LNCAP (cell line): ENCODE data around the gene SCO2.

Experiments
- TF ChIP-seq, protein P1 (sequence below): fragments of 450-650 bp; IDR thresholded peaks from 2 replicates; pipeline ENCODE4 v1.5.1; 2017; ENCODE audit warnings: mild to moderate bottlenecking

SCO2 gene

DNA sequence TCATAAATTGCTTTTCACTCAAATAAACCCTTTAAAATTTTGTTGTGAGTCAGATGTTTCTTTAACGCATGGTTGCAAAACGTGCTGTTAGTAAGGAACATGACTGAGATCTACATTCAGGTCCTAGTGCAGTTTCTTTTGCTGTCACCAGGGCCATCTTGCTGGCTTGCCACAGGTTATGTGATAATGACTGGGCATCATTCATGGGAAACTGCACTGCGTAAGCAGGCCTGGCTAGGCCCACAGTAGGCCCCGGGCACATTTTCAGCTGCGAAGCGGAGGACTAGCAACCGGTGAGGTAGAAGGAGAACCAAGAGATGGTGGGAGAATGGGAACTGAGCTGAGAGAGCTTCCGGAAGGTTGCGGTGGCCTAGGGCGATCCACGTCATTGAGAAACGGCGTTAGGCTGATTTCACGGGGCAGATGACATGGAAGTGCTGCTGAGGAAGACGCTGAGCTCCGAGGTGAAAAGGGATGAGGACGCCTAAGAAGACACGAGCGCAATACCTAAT is 17.1 kb upstream of the SCO2 start:
- TF ChIP-seq, protein P1, sequence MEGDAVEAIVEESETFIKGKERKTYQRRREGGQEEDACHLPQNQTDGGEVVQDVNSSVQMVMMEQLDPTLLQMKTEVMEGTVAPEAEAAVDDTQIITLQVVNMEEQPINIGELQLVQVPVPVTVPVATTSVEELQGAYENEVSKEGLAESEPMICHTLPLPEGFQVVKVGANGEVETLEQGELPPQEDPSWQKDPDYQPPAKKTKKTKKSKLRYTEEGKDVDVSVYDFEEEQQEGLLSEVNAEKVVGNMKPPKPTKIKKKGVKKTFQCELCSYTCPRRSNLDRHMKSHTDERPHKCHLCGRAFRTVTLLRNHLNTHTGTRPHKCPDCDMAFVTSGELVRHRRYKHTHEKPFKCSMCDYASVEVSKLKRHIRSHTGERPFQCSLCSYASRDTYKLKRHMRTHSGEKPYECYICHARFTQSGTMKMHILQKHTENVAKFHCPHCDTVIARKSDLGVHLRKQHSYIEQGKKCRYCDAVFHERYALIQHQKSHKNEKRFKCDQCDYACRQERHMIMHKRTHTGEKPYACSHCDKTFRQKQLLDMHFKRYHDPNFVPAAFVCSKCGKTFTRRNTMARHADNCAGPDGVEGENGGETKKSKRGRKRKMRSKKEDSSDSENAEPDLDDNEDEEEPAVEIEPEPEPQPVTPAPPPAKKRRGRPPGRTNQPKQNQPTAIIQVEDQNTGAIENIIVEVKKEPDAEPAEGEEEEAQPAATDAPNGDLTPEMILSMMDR: no peak

DNA sequence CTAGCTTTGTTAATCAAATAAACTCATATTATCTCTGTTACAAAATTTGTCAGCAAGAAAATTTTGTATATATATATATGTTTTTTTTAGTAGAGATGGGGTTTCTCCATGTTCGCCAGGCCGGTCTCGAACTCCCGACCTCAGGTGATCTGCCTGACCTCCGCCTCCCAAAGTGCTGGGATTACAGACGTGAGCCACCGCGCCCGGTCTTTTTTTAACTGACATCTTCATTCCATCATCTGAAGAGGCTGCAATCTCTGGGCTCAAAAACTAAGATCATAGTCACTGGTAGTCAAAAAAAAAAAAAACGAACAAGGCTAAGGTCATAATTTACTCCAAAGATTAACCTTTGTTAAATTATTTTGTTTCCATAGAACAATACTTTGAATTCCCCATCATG is 15.0 kb upstream of the SCO2 start:
- TF ChIP-seq, protein P1: no peak

DNA sequence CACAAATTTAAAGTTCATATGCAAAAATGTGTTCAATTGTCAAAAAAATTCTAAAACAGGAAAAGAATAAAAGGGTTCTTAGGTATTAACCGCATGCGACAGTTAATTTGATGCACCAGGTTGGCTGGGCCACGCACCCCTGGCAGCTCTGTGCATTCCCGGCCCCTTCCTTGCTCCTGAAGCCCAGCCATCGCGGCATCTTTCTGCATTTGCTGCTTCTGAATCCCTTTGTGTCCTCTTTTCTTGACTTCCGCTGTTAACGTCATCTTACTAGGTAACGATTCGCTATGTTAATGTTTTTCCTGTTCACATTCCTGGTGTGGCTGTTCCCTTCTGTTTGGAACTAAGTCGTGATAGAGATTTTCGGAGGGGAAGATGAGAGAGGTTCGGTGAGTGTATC is 12.4 kb upstream of the SCO2 start:
- TF ChIP-seq, protein P1: no peak

DNA sequence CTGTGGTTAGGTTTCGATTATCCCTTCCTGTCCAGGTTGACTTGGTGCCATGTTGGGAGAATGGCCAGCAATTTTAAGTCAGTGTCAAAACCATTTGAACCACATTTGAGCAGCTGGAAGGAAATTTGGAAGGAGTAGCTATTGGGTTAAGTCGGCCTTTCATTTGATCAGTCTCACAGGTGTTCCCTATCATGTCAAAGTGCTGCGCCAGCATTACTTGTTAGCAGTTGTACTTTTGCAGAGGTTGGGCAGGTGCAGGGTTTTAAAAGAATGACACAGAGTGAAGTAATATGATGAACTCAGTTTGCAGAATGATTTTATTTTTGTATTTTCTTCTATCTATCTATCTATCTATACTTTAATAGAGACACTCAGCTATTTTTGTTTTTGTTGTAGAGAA is 10.8 kb upstream of the SCO2 start:
- TF ChIP-seq, protein P1: no peak

DNA sequence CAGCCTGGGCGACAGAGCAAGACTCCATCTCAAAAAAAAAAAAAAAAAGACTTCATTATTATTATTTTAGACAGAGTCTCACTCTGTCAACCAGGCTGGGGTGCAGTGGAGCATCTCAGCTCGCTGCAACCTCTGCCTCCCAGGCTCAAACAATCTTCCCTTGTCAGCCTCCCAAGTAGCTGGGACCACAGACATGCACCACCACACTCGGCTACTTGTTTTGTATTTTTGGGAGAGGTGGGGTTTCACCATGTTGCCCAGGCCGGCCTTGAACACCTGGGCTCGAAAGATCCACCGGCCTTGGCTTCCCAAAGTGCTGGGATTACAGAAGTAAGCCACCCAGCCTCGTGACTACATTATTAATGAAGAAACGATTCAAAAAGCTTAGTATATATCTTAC is 9.7 kb upstream of the SCO2 start:
- TF ChIP-seq, protein P1: no peak

DNA sequence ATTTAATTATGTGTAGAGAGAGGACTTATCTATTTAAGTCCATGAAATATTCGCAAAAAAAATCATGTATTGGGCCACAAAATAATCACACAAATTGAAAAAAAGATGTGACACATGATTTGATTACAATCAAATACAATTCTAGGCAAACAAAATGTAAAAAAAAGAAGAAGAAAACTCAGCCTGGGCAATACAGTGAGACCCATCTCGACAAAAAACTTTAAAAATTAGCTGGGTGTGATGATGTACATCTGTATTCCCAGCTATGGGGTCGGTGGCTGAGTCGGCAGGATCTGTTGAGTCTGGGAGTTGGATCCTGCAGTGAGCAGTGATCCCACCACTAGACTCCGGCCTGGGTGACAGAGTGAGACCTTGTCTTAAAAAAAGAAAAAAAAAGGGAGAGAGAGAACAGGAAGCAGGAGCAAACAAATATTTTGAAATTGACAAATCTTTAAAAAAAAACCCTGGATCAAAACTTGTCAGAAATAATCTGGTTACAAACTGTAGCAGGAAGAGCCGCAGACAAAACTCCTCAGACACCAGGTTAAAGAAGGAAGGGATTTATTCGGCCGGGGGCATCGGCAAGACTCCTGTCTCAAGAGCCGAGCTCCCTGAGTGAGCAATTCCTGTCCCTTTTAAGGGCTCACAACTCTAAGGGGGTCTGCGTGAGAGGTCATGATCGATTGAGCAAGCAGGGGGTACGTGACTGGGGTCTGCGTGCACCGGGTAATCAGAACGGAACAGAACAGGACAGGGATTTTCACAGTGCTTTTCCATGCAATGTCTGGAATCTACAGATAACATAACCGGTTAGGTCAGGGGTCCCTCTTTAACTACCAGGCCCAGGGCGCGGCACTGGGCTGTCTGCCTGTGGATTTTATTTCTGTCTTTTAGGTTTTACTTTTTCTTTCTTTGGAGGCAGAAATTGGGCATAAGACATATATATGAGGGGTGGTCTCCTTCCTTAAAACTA is 7.7 kb upstream of the SCO2 start:
- TF ChIP-seq, protein P1: no peak

DNA sequence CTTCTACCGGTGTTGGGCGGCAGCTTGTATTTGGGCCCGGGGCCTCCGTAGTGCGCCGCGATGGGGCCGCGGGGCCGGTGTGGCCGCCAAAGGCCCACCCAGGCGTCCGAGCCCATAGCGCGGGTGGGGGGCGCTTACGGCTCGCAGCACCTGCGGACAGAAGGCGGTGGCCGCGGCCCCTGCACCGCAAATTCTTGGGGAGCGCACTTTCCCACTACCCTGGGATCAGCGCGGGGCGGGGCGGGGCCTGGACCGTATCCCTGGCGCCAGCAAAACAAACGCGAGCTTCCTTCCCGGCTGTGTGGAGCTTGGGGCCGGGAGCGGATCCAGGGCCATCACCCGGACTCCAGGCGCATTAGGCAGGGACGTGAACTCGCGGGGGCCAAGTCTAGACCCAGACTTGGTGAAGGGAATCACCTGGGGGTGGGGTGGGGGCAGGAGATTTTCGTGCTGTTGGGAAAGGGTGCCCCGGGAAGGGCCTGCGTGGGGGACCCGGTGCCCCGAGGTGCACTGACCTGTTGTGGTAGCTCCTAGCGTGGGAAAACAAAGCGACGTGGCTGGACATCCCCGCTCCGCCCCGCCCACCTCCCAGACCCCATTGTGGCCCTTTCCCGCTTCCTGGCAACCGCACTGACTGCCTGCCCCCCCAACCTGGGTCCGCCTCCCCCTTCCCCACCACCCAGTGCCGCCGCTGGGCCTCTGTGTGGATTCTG is 6.7 kb upstream of the SCO2 start:
- TF ChIP-seq, protein P1: no peak
